ENCODE data around the gene ZBBX. TPM values are rescaled to one million over a fixed set of nuclear protein-coding genes. Genes with fewer than 3 reads are reported as not detected.
"Not testable (repeated sequence)": the region's sequence is repeated elsewhere in the genome, so short reads cannot be mapped to it uniquely, and the experiment has no call there.

ZBBX gene
- not detected for total RNA-seq
- polyA plus RNA-seq: not detected

- DNase-seq: peak; percentile 61 to 85 (median 67)
- H3K4me1 Mint-ChIP-seq: peaks cover 3 to 10% (median 7%) of the 10 kb centered on the region in 3 donors
- Histone ChIP-seq H3K4me3 (ENCODE audit: low read length) (peak within 1 kb of the TSS; percentile 16), H3K36me3 (ENCODE audit: insufficient read depth, low read length) (no peaks in the 10 kb centered on the region), H3K9me3 (ENCODE audit: low read length) (no peaks in the 10 kb centered on the region), H3K27ac (ENCODE audit: low read depth, low read length) (no peak within 1 kb of the TSS), H3K27me3 (ENCODE audit: insufficient read depth, low read length, poor library complexity, severe bottlenecking) (no peaks in the 10 kb centered on the region), H3K4me1 (ENCODE audit: insufficient read depth, low read length) (no peaks in the 10 kb centered on the region)
- H3K27me3 Mint-ChIP-seq: no peaks in the 10 kb centered on the region
- peak within 1 kb of the TSS; percentile 14 to 80 (median 70) for H3K4me3 Mint-ChIP-seq
- CTCF ChIA-PET: interaction anchor here (0.8 to 1.5 kb wide), 9 partner anchors 8 to 502 kb away, joined by 3 to 12 read pairs (median 3); no protein-coding TSS in a partner anchor
- H3K36me3 Mint-ChIP-seq: no peaks in the 10 kb centered on the region
- H3K27ac Mint-ChIP-seq: peak within 1 kb of the TSS; percentile 31 to 89 (median 73)
- no peaks in the 10 kb centered on the region for H3K9me3 Mint-ChIP-seq
- POLR2A ChIA-PET: no interaction called here
These were observed at the start of gene ZBBX for GRCh38 chr3:167380004-167380689. Gene ZBBX, minus strand, starts transcription at chr3:167380297. Its CDS starts 7,396 bp downstream, at chr3:167372901.

GRCh38 chr3:167426962-167427361 lies 46.9 kb upstream of the ZBBX start:
- CTCF ChIA-PET; H3K9me3 ChIP-seq (ENCODE audit: low read length): not testable (repeated sequence)

GRCh38 chr3:167422396-167422795 lies 42.3 kb upstream of the ZBBX start:
- H3K27ac Mint-ChIP-seq; H3K36me3 Mint-ChIP-seq; H3K27me3 ChIP-seq (ENCODE audit: insufficient read depth, low read length, poor library complexity, severe bottlenecking); H3K9me3 ChIP-seq (ENCODE audit: low read length); DNase-seq; H3K27ac ChIP-seq (ENCODE audit: low read depth, low read length); H3K4me3 ChIP-seq (ENCODE audit: low read length); CTCF ChIA-PET; H3K9me3 Mint-ChIP-seq; POLR2A ChIA-PET; H3K4me3 Mint-ChIP-seq; H3K36me3 ChIP-seq (ENCODE audit: insufficient read depth, low read length); H3K4me1 ChIP-seq (ENCODE audit: insufficient read depth, low read length); H3K4me1 Mint-ChIP-seq; H3K27me3 Mint-ChIP-seq: not testable (repeated sequence)

More at GRCh38 chr3:167426962-167427361, 46.9 kb upstream of the ZBBX start:
- H3K4me3 Mint-ChIP-seq; H3K4me1 ChIP-seq (ENCODE audit: insufficient read depth, low read length); H3K36me3 ChIP-seq (ENCODE audit: insufficient read depth, low read length); H3K27ac Mint-ChIP-seq; DNase-seq; H3K4me3 ChIP-seq (ENCODE audit: low read length); H3K4me1 Mint-ChIP-seq; H3K27me3 Mint-ChIP-seq; POLR2A ChIA-PET; H3K27me3 ChIP-seq (ENCODE audit: insufficient read depth, low read length, poor library complexity, severe bottlenecking); H3K9me3 Mint-ChIP-seq; H3K27ac ChIP-seq (ENCODE audit: low read depth, low read length); H3K36me3 Mint-ChIP-seq: not testable (repeated sequence)

GRCh38 chr3:167409611-167410010 lies 29.5 kb upstream of the ZBBX start:
- no peak overlapping the region for H3K4me3 Mint-ChIP-seq
- Histone ChIP-seq H3K36me3 (ENCODE audit: insufficient read depth, low read length) (no peaks in the 10 kb centered on the region), H3K27ac (ENCODE audit: low read depth, low read length) (no peak overlapping the region), H3K27me3 (ENCODE audit: insufficient read depth, low read length, poor library complexity, severe bottlenecking) (no peaks in the 10 kb centered on the region), H3K9me3 (ENCODE audit: low read length) (no peaks in the 10 kb centered on the region), H3K4me3 (ENCODE audit: low read length) (no peak overlapping the region), H3K4me1 (ENCODE audit: insufficient read depth, low read length) (no peaks in the 10 kb centered on the region)
- H3K9me3 Mint-ChIP-seq: peaks cover 0 to 2% (median 0%) of the 10 kb centered on the region in 5 donors
- no peak overlapping the region for H3K27ac Mint-ChIP-seq
- ChIA-PET CTCF (no interaction called here), POLR2A (no interaction called here)
- no peaks in the 10 kb centered on the region for H3K36me3 Mint-ChIP-seq
- no peaks in the 10 kb centered on the region for H3K4me1 Mint-ChIP-seq
- no peaks in the 10 kb centered on the region for H3K27me3 Mint-ChIP-seq
- DNase-seq: no peak

- H3K27ac Mint-ChIP-seq: no peak overlapping the region
- H3K9me3 Mint-ChIP-seq: peaks cover 0 to 2% (median 0%) of the 10 kb centered on the region in 5 donors
- Histone ChIP-seq H3K4me1 (ENCODE audit: insufficient read depth, low read length) (no peaks in the 10 kb centered on the region), H3K36me3 (ENCODE audit: insufficient read depth, low read length) (no peaks in the 10 kb centered on the region), H3K4me3 (ENCODE audit: low read length) (no peak overlapping the region), H3K27me3 (ENCODE audit: insufficient read depth, low read length, poor library complexity, severe bottlenecking) (no peaks in the 10 kb centered on the region), H3K27ac (ENCODE audit: low read depth, low read length) (no peak overlapping the region), H3K9me3 (ENCODE audit: low read length) (no peaks in the 10 kb centered on the region)
- ChIA-PET CTCF (no interaction called here), POLR2A (no interaction called here)
- DNase-seq: no peak
- H3K27me3 Mint-ChIP-seq: no peaks in the 10 kb centered on the region
- H3K4me3 Mint-ChIP-seq: no peak overlapping the region
- H3K36me3 Mint-ChIP-seq: no peaks in the 10 kb centered on the region
- H3K4me1 Mint-ChIP-seq: no peaks in the 10 kb centered on the region
These were observed 26.9 kb upstream of the ZBBX start for GRCh38 chr3:167406876-167407492.

- Mint-ChIP-seq H3K36me3 (no peaks in the 10 kb centered on the region), H3K27me3 (peaks cover 0 to 9% of the 10 kb centered on the region in 2 donors), H3K9me3 (peaks cover 0 to 3% (median 0%) of the 10 kb centered on the region in 5 donors), H3K4me3 (no peak overlapping the region), H3K4me1 (no peaks in the 10 kb centered on the region), H3K27ac (peak overlapping the region in 1 of 8 donors; percentile 47)
- H3K27me3 ChIP-seq (ENCODE audit: insufficient read depth, low read length, poor library complexity, severe bottlenecking): no peaks in the 10 kb centered on the region
- no peak overlapping the region for H3K4me3 ChIP-seq (ENCODE audit: low read length)
- ChIA-PET POLR2A (no interaction called here), CTCF (no interaction called here)
- no peaks in the 10 kb centered on the region for H3K4me1 ChIP-seq (ENCODE audit: insufficient read depth, low read length)
- no peak overlapping the region for H3K27ac ChIP-seq (ENCODE audit: low read depth, low read length)
- H3K9me3 ChIP-seq (ENCODE audit: low read length): no peaks in the 10 kb centered on the region
- no peaks in the 10 kb centered on the region for H3K36me3 ChIP-seq (ENCODE audit: insufficient read depth, low read length)
- no peak for DNase-seq
These were observed 17.7 kb upstream of the ZBBX start for GRCh38 chr3:167397826-167398225.

- H3K4me1 Mint-ChIP-seq: no peaks in the 10 kb centered on the region
- H3K27me3 Mint-ChIP-seq: peaks cover 0 to 9% of the 10 kb centered on the region in 2 donors
- no peak for DNase-seq
- Histone ChIP-seq H3K9me3 (ENCODE audit: low read length) (no peaks in the 10 kb centered on the region), H3K36me3 (ENCODE audit: insufficient read depth, low read length) (no peaks in the 10 kb centered on the region), H3K4me3 (ENCODE audit: low read length) (no peak overlapping the region), H3K27me3 (ENCODE audit: insufficient read depth, low read length, poor library complexity, severe bottlenecking) (no peaks in the 10 kb centered on the region), H3K4me1 (ENCODE audit: insufficient read depth, low read length) (no peaks in the 10 kb centered on the region), H3K27ac (ENCODE audit: low read depth, low read length) (no peak overlapping the region)
- no peak overlapping the region for H3K27ac Mint-ChIP-seq
- H3K9me3 Mint-ChIP-seq: peaks cover 0 to 3% (median 0%) of the 10 kb centered on the region in 5 donors
- no peaks in the 10 kb centered on the region for H3K36me3 Mint-ChIP-seq
- no peak overlapping the region for H3K4me3 Mint-ChIP-seq
- POLR2A ChIA-PET: no interaction called here
- CTCF ChIA-PET: no interaction called here
These were observed 16.0 kb upstream of the ZBBX start for GRCh38 chr3:167396075-167396474.

- Histone ChIP-seq H3K27me3 (ENCODE audit: insufficient read depth, low read length, poor library complexity, severe bottlenecking) (no peaks in the 10 kb centered on the region), H3K4me1 (ENCODE audit: insufficient read depth, low read length) (no peaks in the 10 kb centered on the region), H3K4me3 (ENCODE audit: low read length) (no peak overlapping the region), H3K36me3 (ENCODE audit: insufficient read depth, low read length) (no peaks in the 10 kb centered on the region), H3K27ac (ENCODE audit: low read depth, low read length) (no peak overlapping the region), H3K9me3 (ENCODE audit: low read length) (no peaks in the 10 kb centered on the region)
- no peak for DNase-seq
- Mint-ChIP-seq H3K36me3 (no peaks in the 10 kb centered on the region), H3K9me3 (no peaks in the 10 kb centered on the region), H3K27me3 (peaks cover 0 to 3% of the 10 kb centered on the region in 2 donors), H3K27ac (no peak overlapping the region), H3K4me3 (no peak overlapping the region), H3K4me1 (no peaks in the 10 kb centered on the region)
- CTCF ChIA-PET: no interaction called here
- POLR2A ChIA-PET: no interaction called here
These were observed 13.9 kb upstream of the ZBBX start for GRCh38 chr3:167394003-167394402.
